H1 (cell line): ENCODE results near the gene GGT5. TPM values are rescaled to one million over a fixed set of nuclear protein-coding genes. Genes with fewer than 3 reads are reported as not detected.

Experiments
- CTCF ChIA-PET: fragments of 300-600 bp; sonication (Branson Sonifier 250); formaldehyde crosslinking; loops from one replicate; lab custom pipeline; 2021; ENCODE audit not compliant: partially characterized antibody; lab: Charles Lee
- POLR2A ChIA-PET: fragments of 300-600 bp; sonication (Branson Sonifier 250); formaldehyde crosslinking; loops from one replicate; lab custom pipeline; 2021; ENCODE audit warnings: inconsistent platforms; ENCODE audit not compliant: partially characterized antibody; lab: Charles Lee
- DNase-seq, 2 experiments: peaks; one replicate each; pipeline versions ENCODE4 v3.0.0 to v3.0.0-alpha.2; 2010 to 2022; ENCODE audit warnings: low spot score in 2 of 2, low read depth in 1 of 2, mixed read lengths in 1 of 2
- FAIRE-seq: peaks from 2 replicates; lab custom pipeline; 2011; peaks lifted over from hg19 to GRCh38; lab: Jason Lieb, UNC
- H2AFZ ChIP-seq: 2 replicates; pipeline ENCODE4 v1.8.1; 2012; ENCODE audit warnings: low read length, inconsistent platforms
- H2AK5ac ChIP-seq: 2 replicates; pipeline ENCODE4 v1.6.1; 2013; ENCODE audit warnings: low read depth, low read length
- H2BK120ac ChIP-seq: replicated peaks from 2 replicates; pipeline ENCODE3; 2013; ENCODE audit warnings: low read depth, low read length, inconsistent platforms
- H2BK12ac ChIP-seq: 2 replicates; pipeline ENCODE4 v1.6.1; 2013; ENCODE audit warnings: low read depth, low read length
- H2BK15ac ChIP-seq: 2 replicates; pipeline ENCODE4 v1.6.1; 2013; ENCODE audit warnings: low read length
- H2BK20ac ChIP-seq: 2 replicates; pipeline ENCODE4 v1.6.1; 2013; ENCODE audit warnings: low read length
- H2BK5ac ChIP-seq: 2 replicates; pipeline ENCODE4 v1.6.1; 2013; ENCODE audit warnings: low read depth, low read length
- H3K14ac ChIP-seq: 2 replicates; pipeline ENCODE4 v1.6.1; 2013; ENCODE audit warnings: inconsistent platforms; ENCODE audit not compliant: insufficient read length
- H3K18ac ChIP-seq: 2 replicates; pipeline ENCODE4 v1.6.1; 2013; ENCODE audit warnings: low read length; ENCODE audit errors: extremely low read depth
- H3K23ac ChIP-seq: 2 replicates; pipeline ENCODE4 v1.6.1; 2013; ENCODE audit warnings: inconsistent platforms; ENCODE audit not compliant: insufficient read length
- H3K23me2 ChIP-seq: 2 replicates; pipeline ENCODE4 v1.6.1; 2013; ENCODE audit warnings: low read depth, low read length
- H3K27ac ChIP-seq: 2 replicates; pipeline ENCODE4 v1.6.1; 2011; ENCODE audit warnings: low read depth, low read length, inconsistent platforms
- H3K27me3 ChIP-seq, 4 experiments: replicated peaks in 1 of 4; 1 replicate in 1 of 4; 2 replicates in 3 of 4; pipeline versions ENCODE4 v1.6.1 to v1.8.1; 2011 to 2013; ENCODE audit warnings: low read length in 3 of 4, mild to moderate bottlenecking in 3 of 4, inconsistent platforms in 2 of 4, mixed read lengths in 2 of 4, moderate library complexity in 1 of 4; ENCODE audit not compliant: control insufficient read depth in 3 of 4, insufficient read depth in 3 of 4; ENCODE audit errors: extremely low read depth in 1 of 4
- H3K36me3 ChIP-seq, 4 experiments: 2 replicates each; pipeline versions ENCODE4 v1.6.1 to v1.8.1; 2011 to 2013; ENCODE audit warnings: mild to moderate bottlenecking in 4 of 4, low read length in 3 of 4, moderate library complexity in 2 of 4, control low read depth in 1 of 4, inconsistent platforms in 1 of 4; ENCODE audit not compliant: insufficient read depth in 4 of 4, control insufficient read depth in 2 of 4
- H3K4ac ChIP-seq: replicated peaks from 2 replicates; pipeline ENCODE3; 2013; ENCODE audit warnings: low read length, low read depth, mixed read lengths, inconsistent platforms; ENCODE audit not compliant: insufficient read length
- H3K4me1 ChIP-seq, 4 experiments: replicated peaks in 1 of 4; 1 replicate in 1 of 4; 2 replicates in 3 of 4; pipeline versions ENCODE4 v1.6.1 to v1.8.1; 2011 to 2013; ENCODE audit warnings: low read length in 3 of 4, inconsistent platforms in 2 of 4, mixed read lengths in 1 of 4; ENCODE audit not compliant: insufficient read depth in 4 of 4, control insufficient read depth in 3 of 4
- H3K4me2 ChIP-seq, 2 experiments: 2 replicates each; pipeline versions ENCODE4 v1.6.1 to v1.8.1; 2011 to 2013; ENCODE audit warnings: low read depth in 2 of 2, low read length in 2 of 2, control low read depth in 1 of 2, inconsistent platforms in 1 of 2, mild to moderate bottlenecking in 1 of 2; ENCODE audit not compliant: insufficient read depth in 1 of 2
- H3K4me3 ChIP-seq, 4 experiments: fragments of 200-600, 300-600 bp in 1 of 4; sonication (generic), shearing (Covaris generic), sonication (Bioruptor Twin) in 1 of 4; 2 replicates each; pipeline versions ENCODE4 v1.5.1 to v1.8.1; 2011 to 2016; ENCODE audit warnings: low read length in 4 of 4, low read depth in 3 of 4, control low read depth in 2 of 4, inconsistent platforms in 2 of 4, mild to moderate bottlenecking in 2 of 4, mixed read lengths in 1 of 4, moderate library complexity in 1 of 4; ENCODE audit not compliant: insufficient read depth in 2 of 4; ENCODE audit errors: extremely low read depth in 1 of 4
- H3K56ac ChIP-seq: replicated peaks from 2 replicates; pipeline ENCODE3; 2013; ENCODE audit warnings: low read depth, mild to moderate bottlenecking, mixed read lengths, low read length, inconsistent platforms; ENCODE audit not compliant: insufficient read length
- H3K79me1 ChIP-seq: 2 replicates; pipeline ENCODE4 v1.6.1; 2013; ENCODE audit warnings: low read depth, low read length, control low read depth
- H3K79me2 ChIP-seq, 2 experiments: 2 replicates each; pipeline versions ENCODE4 v1.6.1 to v1.8.1; 2012 to 2013; ENCODE audit warnings: low read length in 2 of 2, mild to moderate bottlenecking in 2 of 2, inconsistent platforms in 1 of 2; ENCODE audit not compliant: insufficient read depth in 2 of 2, control insufficient read depth in 1 of 2
- H3K9ac ChIP-seq, 4 experiments: replicated peaks in 1 of 4; 1 replicate in 1 of 4; 2 replicates in 3 of 4; pipeline versions ENCODE4 v1.6.1 to v1.8.1; 2011 to 2013; ENCODE audit warnings: low read depth in 3 of 4, low read length in 3 of 4, control low read depth in 2 of 4, mild to moderate bottlenecking in 2 of 4, moderate library complexity in 2 of 4, inconsistent platforms in 1 of 4; ENCODE audit errors: extremely low read depth in 1 of 4
- H3K9me3 ChIP-seq, 2 experiments: 2 replicates each; pipeline versions ENCODE4 v1.6.1 to v1.8.1; 2012 to 2013; ENCODE audit warnings: mild to moderate bottlenecking in 2 of 2, moderate library complexity in 2 of 2, control low read depth in 1 of 2, inconsistent platforms in 1 of 2, low read depth in 1 of 2, low read length in 1 of 2, mixed read lengths in 1 of 2; ENCODE audit not compliant: insufficient read depth in 2 of 2
- H4K20me1 ChIP-seq, 2 experiments: replicated peaks in 1 of 2; 2 replicates each; pipeline versions ENCODE3 to v1.8.1; 2011 to 2013; ENCODE audit warnings: inconsistent platforms in 2 of 2, low read length in 2 of 2, mild to moderate bottlenecking in 1 of 2; ENCODE audit not compliant: insufficient read depth in 2 of 2, control insufficient read depth in 1 of 2
- H4K5ac ChIP-seq: 2 replicates; pipeline ENCODE4 v1.6.1; 2013; ENCODE audit warnings: low read length, low read depth, mixed read lengths, inconsistent platforms; ENCODE audit not compliant: insufficient read length
- H4K8ac ChIP-seq: 2 replicates; pipeline ENCODE4 v1.8.0; 2013; ENCODE audit warnings: mild to moderate bottlenecking, moderate library complexity, low read length, inconsistent platforms; ENCODE audit not compliant: insufficient read depth; ENCODE audit errors: extremely low read depth
- H4K91ac ChIP-seq: replicated peaks from 2 replicates; pipeline ENCODE3; 2013; ENCODE audit warnings: low read length, mixed read lengths, inconsistent platforms; ENCODE audit not compliant: insufficient read length
- JUND ChIP-seq: IDR thresholded peaks from 2 replicates; pipeline ENCODE4 v1.6.1; 2011; ENCODE audit warnings: mild to moderate bottlenecking, improper control_type of control experiment, low read length
- MAFK ChIP-seq: IDR thresholded peaks from 2 replicates; pipeline ENCODE4 v1.6.1; 2012; ENCODE audit warnings: low read depth, mild to moderate bottlenecking, improper control_type of control experiment, low read length
- WGBS, 2 experiments: shearing (Covaris generic) in 1 of 2; methylation state at CpG; one replicate each; pipeline versions ENCODE4 v1.1.6 to v1.1.7; 2013 to 2015; ENCODE audit warnings: low lambda C conversion rate in 2 of 2, mixed read lengths in 2 of 2, inconsistent platforms in 1 of 2, low coverage in 1 of 2, missing lambda C conversion rate in 1 of 2; ENCODE audit not compliant: insufficient replicate concordance in 2 of 2, insufficient coverage in 1 of 2, insufficient read length in 1 of 2; ENCODE audit errors: extremely low coverage in 1 of 2, missing lambda C conversion rate in 1 of 2; 5-methylcytosine and 5-hydroxymethylcytosine counted together
- polyA plus RNA-seq, 7 experiments: library from polyadenylated mRNA; depleted of rRNA in 3 of 7; stranded (reverse) in 5 of 7; unstranded in 2 of 7; fragments of >200 nt in 5 of 7; fragments of 200-250 nt in 2 of 7; gene quantifications; 1 replicate in 5 of 7; 2 replicates in 1 of 7; 4 replicates in 1 of 7; pipeline versions ENCODE4 v1.2.1 to v1.2.3, GENCODE V29; 2011 to 2013; ENCODE audit warnings: missing spikeins in 2 of 7, mixed read lengths in 2 of 7
- total RNA-seq: library from RNA; stranded (reverse); fragmentation: NEBNext Ultra II Directional; extraction: Animal tissue kit (Norgen Biotek cat#: 25700); gene quantifications from 2 replicates; pipeline ENCODE4 v1.2.1, GENCODE V29; 2021

GGT5 gene
- total and polyA plus RNA-seq, 2 of the 8 experiments (the other 6 are each of a cell fraction or from before 2014, with no cell fraction given) = 0.05 TPM; not detected in 1

- no peak overlapping the region for H3K27ac ChIP-seq
- no peaks in the 10 kb centered on the region for H3K79me1 ChIP-seq
- H3K4me1 ChIP-seq = no peaks in the 10 kb centered on the region
- no peaks in the 10 kb centered on the region for H3K23me2 ChIP-seq
- WGBS, 2 experiments = 93% methylated on average over 3 of the region's 3 CpGs; no CpG with 5 or more reads in 1 of the 2 experiments
- H4K20me1 ChIP-seq = no peaks in the 10 kb centered on the region
- H3K27me3 ChIP-seq = no peaks in the 10 kb centered on the region
- no peaks in the 10 kb centered on the region for H3K36me3 ChIP-seq
- no peaks in the 10 kb centered on the region for H3K79me2 ChIP-seq
- no peak overlapping the region for H3K9ac ChIP-seq
- H2BK15ac ChIP-seq = no peak overlapping the region
- no peaks in the 10 kb centered on the region for H3K9me3 ChIP-seq
- H2BK20ac ChIP-seq = no peak overlapping the region
- FAIRE-seq (no peak), DNase-seq (no peak)
- no peak overlapping the region for H4K91ac ChIP-seq
- H3K18ac ChIP-seq = no peak overlapping the region
- no peak overlapping the region for H3K56ac ChIP-seq
- H2BK12ac ChIP-seq = no peak overlapping the region
- no peak overlapping the region for H2BK120ac ChIP-seq
- CTCF ChIA-PET = interaction anchor here (0.6 to 6.0 kb wide), 7 partner anchors 15 to 626 kb away, joined by 3 to 56 read pairs (median 3); no protein-coding TSS in a partner anchor
- no peak overlapping the region for H3K23ac ChIP-seq
- no peak overlapping the region for H2AFZ ChIP-seq
- no peak overlapping the region for H4K8ac ChIP-seq
- H2BK5ac ChIP-seq = no peak overlapping the region
- no peak overlapping the region for H2AK5ac ChIP-seq
- H4K5ac ChIP-seq = no peak overlapping the region
- H3K4me3 ChIP-seq = no peak overlapping the region
- no peak overlapping the region for H3K14ac ChIP-seq
- H3K4me2 ChIP-seq = no peak overlapping the region
- H3K4ac ChIP-seq = no peak overlapping the region
- POLR2A ChIA-PET = no interaction called here
- TF ChIP-seq JUND (no peak), MAFK (no peak)
These were observed 27.5 kb downstream of the GGT5 start for GRCh38 chr22:24217384-24217783.
